Transverse colon (tissue), 4 donors: ENCODE data around the gene KIAA0232. TPM values are rescaled to one million over a fixed set of nuclear protein-coding genes. Genes with fewer than 3 reads are reported as not detected.

Experiments used
- DNase-seq: peaks from one replicate; pipeline ENCODE4 v3.0.0-alpha.2; 2019
- H3K27ac ChIP-seq, 4 donors: fragments of 200-600 bp; sonication (generic); 2 replicates each; pipeline ENCODE4 v1.5.1; 2016 to 2018; ENCODE audit warnings: inconsistent platforms in 4 of 4
- H3K27me3 ChIP-seq: fragments of 200-600 bp; sonication (generic); 2 replicates; pipeline ENCODE4 v1.5.1; 2017; ENCODE audit warnings: inconsistent platforms
- H3K36me3 ChIP-seq, 4 donors: fragments of 200-600 bp; sonication (generic); 2 replicates each; pipeline ENCODE4 v1.5.1; 2017 to 2019; ENCODE audit warnings: inconsistent platforms in 4 of 4
- H3K4me1 ChIP-seq, 4 donors: fragments of 200-600 bp; sonication (generic); 2 replicates each; pipeline ENCODE4 v1.5.1; 2017 to 2020; ENCODE audit warnings: inconsistent platforms in 4 of 4
- H3K4me3 ChIP-seq, 4 donors: fragments of 200-600 bp; sonication (generic); 1 replicate in 1 of 4; 2 replicates in 3 of 4; pipeline versions ENCODE4 v1.5.1 to v1.6.1; 2017 to 2019; ENCODE audit warnings: inconsistent platforms in 4 of 4
- H3K9me3 ChIP-seq, 2 donors: fragments of 200-600 bp; sonication (generic); 2 replicates each; pipeline ENCODE4 v1.5.1; 2017 to 2019; ENCODE audit warnings: inconsistent platforms in 2 of 2
- CTCF ChIP-seq, 5 experiments: fragments of 200-600 bp in 3 of 5; fragments of 450-650 bp in 2 of 5; sonication (generic) in 3 of 5; IDR thresholded peaks; 1 replicate in 2 of 5; 2 replicates in 3 of 5; pipeline ENCODE4 v1.5.1; 2016 to 2017; ENCODE audit warnings: antibody characterized with exemption in 5 of 5, inconsistent platforms in 3 of 5, mild to moderate bottlenecking in 2 of 5, moderate library complexity in 1 of 5
- EP300 ChIP-seq: sonication (generic); formaldehyde crosslinking; IDR thresholded peaks from one replicate; pipeline ENCODE4 v1.6.1; 2017; ENCODE audit warnings: antibody characterized with exemption, low read depth
- POLR2A ChIP-seq: fragments of 450-650 bp; IDR thresholded peaks from one replicate; pipeline ENCODE4 v1.6.1; 2016; ENCODE audit warnings: antibody characterized with exemption, mild to moderate bottlenecking, moderate library complexity
- POLR2AphosphoS5 ChIP-seq, 3 donors: sonication (generic); formaldehyde crosslinking; IDR thresholded peaks; one replicate each; pipeline ENCODE4 v1.6.1; 2016; ENCODE audit warnings: antibody characterized with exemption in 3 of 3
- WGBS, 2 donors: methylation state at CpG; one replicate each; pipeline ENCODE4 v1.1.5; 2018; ENCODE audit warnings: low coverage in 1 of 2; 5-methylcytosine and 5-hydroxymethylcytosine counted together
- in situ Hi-C, 4 donors: fragments of 200-750 bp; cut with MboI; loops; one replicate each; pipeline versions ENCODE4 v1.15.0 to v1.15.1; 2017; ENCODE audit warnings: low sequenced_read_pairs in 3 of 4, low pct_ligation_motif_present in 1 of 4, low pct_unique_long_range_greater_than_20kb in 1 of 4
- intact Hi-C: fragments of 100-400 bp; cut with DNase I; formaldehyde crosslinking; loops from one replicate; pipeline ENCODE4 v1.15.1; 2023; ENCODE audit warnings: low total_unique reads
- total RNA-seq, 4 donors: library from RNA; depleted of rRNA; stranded (reverse); fragments of >200 nt; gene quantifications; one replicate each; pipeline ENCODE4 v1.1.0, GENCODE V29; 2016

Gene KIAA0232
- total RNA-seq, 4 donors from 2014 or later = 17.9 to 83.4 (median 43.0) TPM

- peaks cover 28 to 54% (median 41%) of the 10 kb centered on the region in 4 donors for H3K4me1 ChIP-seq
- intact Hi-C loops = no loop called here
- in situ Hi-C loops = no loop called here
- H3K36me3 ChIP-seq = peaks cover 0 to 15% (median 4%) of the 10 kb centered on the region in 4 donors
- DNase-seq = no peak
- TF ChIP-seq CTCF (IDR thresholded peaks at IDR 0.05) (no peak), POLR2AphosphoS5 (IDR thresholded peaks at IDR 0.05) (no peak), EP300 (no peak), POLR2A (no peak)
- peak overlapping the region in 2 of 4 donors; percentile 23 to 53 for H3K27ac ChIP-seq
- no peak overlapping the region for H3K4me3 ChIP-seq
- WGBS, 2 donors = 92 to 93% methylated on average over 2 to 12 of the region's 12 CpGs
- no peaks in the 10 kb centered on the region for H3K27me3 ChIP-seq
- H3K9me3 ChIP-seq = no peaks in the 10 kb centered on the region
Measured at GRCh38 chr4:6924361-6924779, 141.8 kb downstream of the KIAA0232 start.

- Histone ChIP-seq H3K36me3 (peaks cover 0 to 15% (median 4%) of the 10 kb centered on the region in 4 donors), H3K27ac (peak overlapping the region; percentile 76 to 88 (median 84)), H3K27me3 (no peaks in the 10 kb centered on the region), H3K4me3 (no peak overlapping the region), H3K4me1 (peaks cover 32 to 58% (median 47%) of the 10 kb centered on the region in 4 donors), H3K9me3 (no peaks in the 10 kb centered on the region)
- DNase-seq = no peak
- intact Hi-C loops (no loop called here), in situ Hi-C loops (no loop called here)
- TF ChIP-seq CTCF (IDR thresholded peaks at IDR 0.05) (no peak), EP300 (peak; percentile 66), POLR2AphosphoS5 (IDR thresholded peaks at IDR 0.05) (peak in 2 of 3 donors; percentile 10 to 31), POLR2A (no peak)
- 74 to 76% methylated on average over 3 to 14 of the region's 14 CpGs for WGBS, 2 donors
Measured at GRCh38 chr4:6925357-6925836, 142.9 kb downstream of the KIAA0232 start.

GRCh38 chr4:6926081-6926480 is 143.6 kb downstream of the KIAA0232 start:
- TF ChIP-seq POLR2A (no peak), CTCF (IDR thresholded peaks at IDR 0.05) (no peak), EP300 (no peak)
- in situ Hi-C loops = no loop called here
- no peak for DNase-seq
- H3K27me3 ChIP-seq = no peaks in the 10 kb centered on the region
- WGBS, 2 donors = 89% methylated on average over 18 to 19 of the region's 19 CpGs
- intact Hi-C loops = no loop called here
- peak overlapping the region; percentile 76 to 88 (median 84) for H3K27ac ChIP-seq
- H3K4me3 ChIP-seq = no peak overlapping the region
- H3K36me3 ChIP-seq = peaks cover 0 to 15% (median 4%) of the 10 kb centered on the region in 4 donors
- H3K9me3 ChIP-seq = no peaks in the 10 kb centered on the region
- peaks cover 32 to 58% (median 51%) of the 10 kb centered on the region in 4 donors for H3K4me1 ChIP-seq

- DNase-seq = peak; percentile 87
Measured at GRCh38 chr4:6926681-6927478, 144.4 kb downstream of the KIAA0232 start.

More at GRCh38 chr4:6926681-6927478, 144.4 kb downstream of the KIAA0232 start:
- H3K4me1 ChIP-seq = peaks cover 32 to 58% (median 50%) of the 10 kb centered on the region in 4 donors
- no peaks in the 10 kb centered on the region for H3K27me3 ChIP-seq
- in situ Hi-C loops (no loop called here), intact Hi-C loops (no loop called here)
- no peaks in the 10 kb centered on the region for H3K9me3 ChIP-seq
- TF ChIP-seq POLR2A (peak; percentile 79), EP300 (no peak), POLR2AphosphoS5 (IDR thresholded peaks at IDR 0.05) (peak; percentile 72 to 78 (median 74))
- no peak overlapping the region for H3K4me3 ChIP-seq
- WGBS, 2 donors = 39 to 53% methylated on average over 4 to 10 of the region's 13 CpGs
- peak overlapping the region; percentile 76 to 88 (median 84) for H3K27ac ChIP-seq
- peaks cover 0 to 15% (median 4%) of the 10 kb centered on the region in 4 donors for H3K36me3 ChIP-seq
